HEK293 (cell line): ENCODE results near the gene RSRC2.

Experiments
- AEBP2 ChIP-seq: fragments of 450-650 bp; formaldehyde crosslinking; IDR thresholded peaks from 2 replicates; pipeline ENCODE4 v1.5.1; 2016; ENCODE audit warnings: missing biosample characterization, missing genetic modification characterization, borderline replicate concordance
- FEZF1 ChIP-seq: fragments of 450-650 bp; formaldehyde crosslinking; IDR thresholded peaks from 2 replicates; pipeline ENCODE4 v1.5.1; 2016; ENCODE audit warnings: missing biosample characterization, missing genetic modification characterization
- GFI1B ChIP-seq: fragments of 450-650 bp; formaldehyde crosslinking; IDR thresholded peaks from 2 replicates; pipeline ENCODE4 v1.5.1; 2016; ENCODE audit warnings: missing biosample characterization, missing genetic modification characterization
- INSM2 ChIP-seq: fragments of 450-650 bp; formaldehyde crosslinking; IDR thresholded peaks from 2 replicates; pipeline ENCODE4 v1.5.1; 2016; ENCODE audit warnings: missing biosample characterization, missing genetic modification characterization
- KLF7 ChIP-seq: fragments of 450-650 bp; formaldehyde crosslinking; IDR thresholded peaks from 2 replicates; pipeline ENCODE4 v1.5.1; 2016; ENCODE audit warnings: missing biosample characterization, missing genetic modification characterization, borderline replicate concordance
- KLF8 ChIP-seq: fragments of 450-650 bp; formaldehyde crosslinking; IDR thresholded peaks from 2 replicates; pipeline ENCODE4 v1.5.1; 2016; ENCODE audit warnings: missing biosample characterization, missing genetic modification characterization
- RBAK ChIP-seq: fragments of 450-650 bp; formaldehyde crosslinking; IDR thresholded peaks from 2 replicates; pipeline ENCODE4 v1.5.1; 2016; ENCODE audit warnings: missing biosample characterization, missing genetic modification characterization
- SCRT2 ChIP-seq: fragments of 450-650 bp; formaldehyde crosslinking; IDR thresholded peaks from 2 replicates; pipeline ENCODE4 v1.5.1; 2016; ENCODE audit warnings: missing biosample characterization, missing genetic modification characterization
- SETDB1 ChIP-seq: IDR thresholded peaks from one replicate; pipeline ENCODE4 v1.6.1; 2017; ENCODE audit warnings: mild to moderate bottlenecking, low read length, moderate library complexity, mixed read lengths; ENCODE audit not compliant: insufficient read length
- TRIM28 ChIP-seq: IDR thresholded peaks from 2 replicates; pipeline ENCODE4 v1.6.1; 2011; ENCODE audit warnings: low read length, control low read depth, borderline replicate concordance
- ZBTB17 ChIP-seq: fragments of 450-650 bp; formaldehyde crosslinking; IDR thresholded peaks from 2 replicates; pipeline ENCODE4 v1.5.1; 2016; ENCODE audit warnings: missing biosample characterization, missing genetic modification characterization
- ZBTB8A ChIP-seq: fragments of 450-650 bp; formaldehyde crosslinking; IDR thresholded peaks from 2 replicates; pipeline ENCODE4 v1.5.1; 2016; ENCODE audit warnings: missing biosample characterization, missing genetic modification characterization
- ZFP41 ChIP-seq: fragments of 450-650 bp; formaldehyde crosslinking; IDR thresholded peaks from 2 replicates; pipeline ENCODE4 v1.5.1; 2016; ENCODE audit warnings: missing biosample characterization, missing genetic modification characterization, borderline replicate concordance
- ZNF155 ChIP-seq: fragments of 450-650 bp; formaldehyde crosslinking; IDR thresholded peaks from 2 replicates; pipeline ENCODE4 v1.5.1; 2016; ENCODE audit warnings: missing biosample characterization, missing genetic modification characterization
- ZNF175 ChIP-seq: fragments of 450-650 bp; formaldehyde crosslinking; IDR thresholded peaks from 2 replicates; pipeline ENCODE4 v1.5.1; 2016; ENCODE audit warnings: missing biosample characterization, missing genetic modification characterization
- ZNF19 ChIP-seq: fragments of 450-650 bp; formaldehyde crosslinking; IDR thresholded peaks from 2 replicates; pipeline ENCODE4; 2016; ENCODE audit warnings: missing biosample characterization, missing genetic modification characterization, low read depth
- ZNF274 ChIP-seq, 2 experiments: fragments of 200-500 bp in 1 of 2; fragments of 450-650 bp in 1 of 2; sonication (Bioruptor generic) in 1 of 2; formaldehyde crosslinking in 1 of 2; IDR thresholded peaks; 2 replicates each; pipeline versions ENCODE4 v1.5.1 to v1.6.1; 2014 to 2016; ENCODE audit warnings: borderline replicate concordance in 1 of 2, inconsistent platforms in 1 of 2, low read length in 1 of 2, missing biosample characterization in 1 of 2, missing genetic modification characterization in 1 of 2
- ZNF311 ChIP-seq: fragments of 450-650 bp; formaldehyde crosslinking; IDR thresholded peaks from 2 replicates; pipeline ENCODE4 v1.5.1; 2017; ENCODE audit warnings: missing biosample characterization, missing genetic modification characterization, borderline replicate concordance
- ZNF354C ChIP-seq: fragments of 450-650 bp; formaldehyde crosslinking; IDR thresholded peaks from 2 replicates; pipeline ENCODE4 v1.5.1; 2016; ENCODE audit warnings: missing biosample characterization, missing genetic modification characterization, low read depth, borderline replicate concordance
- ZNF423 ChIP-seq: fragments of 450-650 bp; formaldehyde crosslinking; IDR thresholded peaks from 2 replicates; pipeline ENCODE4 v1.5.1; 2016; ENCODE audit warnings: missing biosample characterization, missing genetic modification characterization
- ZNF623 ChIP-seq: fragments of 450-650 bp; formaldehyde crosslinking; IDR thresholded peaks from 2 replicates; pipeline ENCODE4 v1.5.1; 2016; ENCODE audit warnings: missing biosample characterization, missing genetic modification characterization
- ZNF792 ChIP-seq: fragments of 450-650 bp; formaldehyde crosslinking; IDR thresholded peaks from 2 replicates; pipeline ENCODE4 v1.5.1; 2016; ENCODE audit warnings: missing biosample characterization, missing genetic modification characterization
- TF ChIP-seq, protein P1 (sequence below): fragments of 450-650 bp; formaldehyde crosslinking; IDR thresholded peaks from 2 replicates; pipeline ENCODE4 v1.5.1; 2016; ENCODE audit warnings: missing biosample characterization, missing genetic modification characterization
- TF ChIP-seq, protein P2 (sequence below): fragments of 450-650 bp; formaldehyde crosslinking; IDR thresholded peaks from 2 replicates; pipeline ENCODE4 v1.5.1; 2016; ENCODE audit warnings: missing biosample characterization, missing genetic modification characterization
- TF ChIP-seq, protein P3 (sequence below): fragments of 450-650 bp; formaldehyde crosslinking; conservative IDR thresholded peaks from 2 replicates; pipeline ENCODE4 v1.5.1; 2016; ENCODE audit warnings: low read depth, missing biosample characterization, missing genetic modification characterization

RSRC2 gene

GRCh38 chr12:122458105-122459035, 68.4 kb downstream of the RSRC2 start (continued):
- no peak for TF ChIP-seq ZNF354C
- TF ChIP-seq ZNF155 (tag by site-specific recombination) = no peak
- TF ChIP-seq KLF8 = no peak
- TF ChIP-seq ZNF19 (tag by site-specific recombination) = peak; percentile 37; the same call in 1 of the 2 replicates
- TF ChIP-seq SETDB1 = no peak
- TF ChIP-seq ZNF423 (tag by site-specific recombination) = no peak
- TF ChIP-seq, protein P1, sequence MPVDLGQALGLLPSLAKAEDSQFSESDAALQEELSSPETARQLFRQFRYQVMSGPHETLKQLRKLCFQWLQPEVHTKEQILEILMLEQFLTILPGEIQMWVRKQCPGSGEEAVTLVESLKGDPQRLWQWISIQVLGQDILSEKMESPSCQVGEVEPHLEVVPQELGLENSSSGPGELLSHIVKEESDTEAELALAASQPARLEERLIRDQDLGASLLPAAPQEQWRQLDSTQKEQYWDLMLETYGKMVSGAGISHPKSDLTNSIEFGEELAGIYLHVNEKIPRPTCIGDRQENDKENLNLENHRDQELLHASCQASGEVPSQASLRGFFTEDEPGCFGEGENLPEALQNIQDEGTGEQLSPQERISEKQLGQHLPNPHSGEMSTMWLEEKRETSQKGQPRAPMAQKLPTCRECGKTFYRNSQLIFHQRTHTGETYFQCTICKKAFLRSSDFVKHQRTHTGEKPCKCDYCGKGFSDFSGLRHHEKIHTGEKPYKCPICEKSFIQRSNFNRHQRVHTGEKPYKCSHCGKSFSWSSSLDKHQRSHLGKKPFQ = no peak
- peak; percentile 37 for TF ChIP-seq SCRT2 (tag by site-specific recombination)
- TF ChIP-seq AEBP2 (tag by site-specific recombination) = 0 out of 2 replicates have a peak, but pooled peaks have one; percentile 19
- no peak for TF ChIP-seq ZNF274 (IDR thresholded peaks at IDR 0.05; ENCODE audit: low read length)
- no peak for TF ChIP-seq ZNF274 (tag by site-specific recombination; IDR thresholded peaks at IDR 0.05; ENCODE audit: borderline replicate concordance)
- no peak for TF ChIP-seq TRIM28
- TF ChIP-seq, protein P2, sequence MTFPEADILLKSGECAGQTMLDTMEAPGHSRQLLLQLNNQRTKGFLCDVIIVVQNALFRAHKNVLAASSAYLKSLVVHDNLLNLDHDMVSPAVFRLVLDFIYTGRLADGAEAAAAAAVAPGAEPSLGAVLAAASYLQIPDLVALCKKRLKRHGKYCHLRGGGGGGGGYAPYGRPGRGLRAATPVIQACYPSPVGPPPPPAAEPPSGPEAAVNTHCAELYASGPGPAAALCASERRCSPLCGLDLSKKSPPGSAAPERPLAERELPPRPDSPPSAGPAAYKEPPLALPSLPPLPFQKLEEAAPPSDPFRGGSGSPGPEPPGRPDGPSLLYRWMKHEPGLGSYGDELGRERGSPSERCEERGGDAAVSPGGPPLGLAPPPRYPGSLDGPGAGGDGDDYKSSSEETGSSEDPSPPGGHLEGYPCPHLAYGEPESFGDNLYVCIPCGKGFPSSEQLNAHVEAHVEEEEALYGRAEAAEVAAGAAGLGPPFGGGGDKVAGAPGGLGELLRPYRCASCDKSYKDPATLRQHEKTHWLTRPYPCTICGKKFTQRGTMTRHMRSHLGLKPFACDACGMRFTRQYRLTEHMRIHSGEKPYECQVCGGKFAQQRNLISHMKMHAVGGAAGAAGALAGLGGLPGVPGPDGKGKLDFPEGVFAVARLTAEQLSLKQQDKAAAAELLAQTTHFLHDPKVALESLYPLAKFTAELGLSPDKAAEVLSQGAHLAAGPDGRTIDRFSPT = no peak
- TF ChIP-seq ZFP41 (tag by site-specific recombination) = no peak
- TF ChIP-seq ZNF311 = no peak
- TF ChIP-seq ZNF623 (tag by site-specific recombination) = peak; percentile 82
- TF ChIP-seq ZNF175 (tag by site-specific recombination) = no peak
- TF ChIP-seq FEZF1 = no peak
- peak; percentile 85 for TF ChIP-seq ZBTB8A (tag by site-specific recombination)
- peak; percentile 32; the same call in 1 of the 2 replicates for TF ChIP-seq GFI1B
- TF ChIP-seq ZBTB17 (tag by site-specific recombination) = no peak
- TF ChIP-seq RBAK (tag by site-specific recombination) = 0 out of 2 replicates have a peak, but pooled peaks have one; percentile 41
- no peak for TF ChIP-seq ZNF792 (tag by site-specific recombination)
- TF ChIP-seq, protein P3, sequence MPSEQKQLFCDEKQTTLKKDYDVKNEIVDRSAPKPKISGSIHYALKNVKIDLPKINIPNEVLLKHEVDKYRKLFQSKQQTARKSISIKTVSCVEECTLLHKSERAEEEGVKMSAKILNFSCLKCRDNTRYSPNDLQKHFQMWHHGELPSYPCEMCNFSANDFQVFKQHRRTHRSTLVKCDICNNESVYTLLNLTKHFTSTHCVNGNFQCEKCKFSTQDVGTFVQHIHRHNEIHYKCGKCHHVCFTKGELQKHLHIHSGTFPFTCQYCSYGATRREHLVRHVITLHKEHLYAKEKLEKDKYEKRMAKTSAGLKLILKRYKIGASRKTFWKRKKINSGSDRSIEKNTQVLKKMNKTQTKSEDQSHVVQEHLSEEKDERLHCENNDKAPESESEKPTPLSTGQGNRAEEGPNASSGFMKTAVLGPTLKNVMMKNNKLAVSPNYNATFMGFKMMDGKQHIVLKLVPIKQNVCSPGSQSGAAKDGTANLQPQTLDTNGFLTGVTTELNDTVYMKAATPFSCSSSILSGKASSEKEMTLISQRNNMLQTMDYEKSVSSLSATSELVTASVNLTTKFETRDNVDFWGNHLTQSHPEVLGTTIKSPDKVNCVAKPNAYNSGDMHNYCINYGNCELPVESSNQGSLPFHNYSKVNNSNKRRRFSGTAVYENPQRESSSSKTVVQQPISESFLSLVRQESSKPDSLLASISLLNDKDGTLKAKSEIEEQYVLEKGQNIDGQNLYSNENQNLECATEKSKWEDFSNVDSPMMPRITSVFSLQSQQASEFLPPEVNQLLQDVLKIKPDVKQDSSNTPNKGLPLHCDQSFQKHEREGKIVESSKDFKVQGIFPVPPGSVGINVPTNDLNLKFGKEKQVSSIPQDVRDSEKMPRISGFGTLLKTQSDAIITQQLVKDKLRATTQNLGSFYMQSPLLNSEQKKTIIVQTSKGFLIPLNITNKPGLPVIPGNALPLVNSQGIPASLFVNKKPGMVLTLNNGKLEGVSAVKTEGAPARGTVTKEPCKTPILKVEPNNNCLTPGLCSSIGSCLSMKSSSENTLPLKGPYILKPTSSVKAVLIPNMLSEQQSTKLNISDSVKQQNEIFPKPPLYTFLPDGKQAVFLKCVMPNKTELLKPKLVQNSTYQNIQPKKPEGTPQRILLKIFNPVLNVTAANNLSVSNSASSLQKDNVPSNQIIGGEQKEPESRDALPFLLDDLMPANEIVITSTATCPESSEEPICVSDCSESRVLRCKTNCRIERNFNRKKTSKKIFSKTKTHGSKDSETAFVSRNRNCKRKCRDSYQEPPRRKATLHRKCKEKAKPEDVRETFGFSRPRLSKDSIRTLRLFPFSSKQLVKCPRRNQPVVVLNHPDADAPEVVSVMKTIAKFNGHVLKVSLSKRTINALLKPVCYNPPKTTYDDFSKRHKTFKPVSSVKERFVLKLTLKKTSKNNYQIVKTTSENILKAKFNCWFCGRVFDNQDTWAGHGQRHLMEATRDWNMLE (tag by site-specific recombination) = peak; percentile 94
- no peak for TF ChIP-seq INSM2 (tag by site-specific recombination)
- peak; percentile 54; the same call in 1 of the 2 replicates for TF ChIP-seq KLF7
